Left lobe of liver (tissue), 2 donors: ENCODE data around the gene OR2A14. TPM values are rescaled to one million over a fixed set of nuclear protein-coding genes. Genes with fewer than 3 reads are reported as not detected.
"Not testable (repeated sequence)": the region's sequence is repeated elsewhere in the genome, so short reads cannot be mapped to it uniquely, and the experiment has no call there.

Source experiments
- ATAC-seq: fragments of 200-7000 bp; cut with Tn5 transposase; one replicate; pipeline ENCODE4 v1.9.1; 2020; ENCODE audit warnings: mild to moderate bottlenecking, moderate library complexity
- DNase-seq: peaks from one replicate; pipeline ENCODE4 v3.0.0-alpha.2; 2020; ENCODE audit warnings: low spot score
- total RNA-seq: library from RNA; stranded (reverse); gene quantifications from one replicate; pipeline ENCODE4 v1.2.1, GENCODE V29; 2021
- donor health status: DM: no; HTN: no; CAD: no; lungs with moderate emphysema.
- donor health status: DM: no; HTN: yes; CAD: no.

The OR2A14 gene, protein sequence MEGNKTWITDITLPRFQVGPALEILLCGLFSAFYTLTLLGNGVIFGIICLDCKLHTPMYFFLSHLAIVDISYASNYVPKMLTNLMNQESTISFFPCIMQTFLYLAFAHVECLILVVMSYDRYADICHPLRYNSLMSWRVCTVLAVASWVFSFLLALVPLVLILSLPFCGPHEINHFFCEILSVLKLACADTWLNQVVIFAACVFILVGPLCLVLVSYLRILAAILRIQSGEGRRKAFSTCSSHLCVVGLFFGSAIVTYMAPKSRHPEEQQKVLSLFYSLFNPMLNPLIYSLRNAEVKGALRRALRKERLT
- total RNA-seq: not detected

DNA sequence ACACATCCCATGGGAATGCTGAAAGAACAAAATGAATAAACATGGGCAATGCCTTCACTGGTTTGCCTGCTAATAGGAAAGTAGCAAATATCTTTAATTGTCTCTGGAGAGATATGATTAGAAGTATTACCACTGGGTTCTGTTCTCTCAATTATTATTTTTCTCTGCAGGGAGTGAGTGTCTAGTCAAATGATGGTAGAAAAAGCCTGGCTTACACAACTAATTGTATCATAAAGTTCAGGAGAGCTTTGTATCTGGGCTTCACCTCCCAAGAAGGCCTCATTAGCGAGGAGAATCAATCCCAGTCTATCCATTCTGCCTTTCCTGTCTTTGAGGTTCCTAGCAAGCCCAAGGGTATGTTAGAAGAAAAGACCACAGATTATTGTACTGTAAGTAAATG lies at the start of gene OR2A14:
TSS of gene OR2A14 (plus strand) at position 301 of the 400 bp plus-strand sequence. CDS start 5,937 bp downstream, outside the sequence.
- no peak for ATAC-seq
- DNase-seq: no peak

DNA sequence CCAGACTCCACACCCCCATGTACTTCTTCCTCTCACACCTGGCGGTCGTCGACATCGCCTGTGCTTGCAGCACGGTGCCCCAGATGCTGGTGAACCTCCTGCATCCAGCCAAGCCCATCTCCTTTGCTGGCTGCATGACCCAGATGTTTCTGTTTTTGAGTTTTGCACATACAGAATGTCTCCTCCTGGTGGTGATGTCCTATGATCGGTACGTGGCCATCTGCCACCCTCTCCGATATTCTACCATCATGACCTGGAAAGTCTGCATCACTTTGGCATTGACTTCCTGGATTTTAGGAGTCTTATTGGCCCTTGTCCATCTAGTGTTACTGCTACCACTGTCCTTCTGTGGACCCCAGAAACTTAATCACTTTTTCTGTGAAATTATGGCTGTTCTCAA lies 48.6 kb upstream of the OR2A14 start:
- ATAC-seq: no peak
- DNase-seq: no peak

DNA sequence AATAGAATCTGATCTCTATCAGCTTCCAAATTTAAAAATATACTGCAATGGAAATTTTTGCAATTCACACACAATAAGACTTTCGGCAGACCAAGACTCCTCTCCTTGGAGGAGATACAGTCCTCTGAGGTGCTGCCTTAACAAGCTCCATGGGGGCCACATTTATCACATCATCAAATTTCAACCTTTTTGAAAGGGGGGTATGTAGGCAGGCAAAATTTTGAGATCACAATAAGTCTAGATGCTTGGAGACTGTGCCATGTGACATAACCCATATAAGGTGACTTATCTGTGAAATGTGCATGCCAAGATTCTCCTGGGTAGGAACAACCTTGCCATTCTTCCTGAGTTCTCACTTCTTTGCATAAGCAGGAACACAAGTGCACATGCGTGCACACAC lies 37.0 kb upstream of the OR2A14 start, which contains the start of gene OR2A12:
TSS of gene OR2A12 (plus strand) at position 301 of the 400 bp plus-strand sequence. CDS start 8,830 bp downstream, outside the sequence.
- no peak for ATAC-seq
- no peak for DNase-seq

DNA sequence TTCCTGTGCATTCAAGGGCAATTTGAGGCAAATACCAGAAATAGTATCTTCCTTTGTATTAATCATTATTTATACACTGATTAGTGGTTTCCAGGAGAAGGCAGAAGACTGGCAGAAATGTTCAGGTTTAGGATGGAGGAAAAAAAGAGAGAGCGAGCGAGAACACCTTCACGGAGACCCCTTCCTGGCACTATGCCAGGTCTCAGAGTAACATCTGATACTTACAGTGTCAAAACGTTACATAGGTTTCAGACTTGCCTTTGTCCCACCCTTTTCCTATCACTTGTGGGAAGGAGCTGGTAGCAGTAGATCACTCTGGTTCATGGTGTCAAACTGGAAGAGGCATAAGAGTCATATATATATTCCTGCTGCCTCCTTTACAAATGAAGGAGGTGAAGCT lies 36.2 kb upstream of the OR2A14 start:
- ATAC-seq: no peak
- DNase-seq: no peak

DNA sequence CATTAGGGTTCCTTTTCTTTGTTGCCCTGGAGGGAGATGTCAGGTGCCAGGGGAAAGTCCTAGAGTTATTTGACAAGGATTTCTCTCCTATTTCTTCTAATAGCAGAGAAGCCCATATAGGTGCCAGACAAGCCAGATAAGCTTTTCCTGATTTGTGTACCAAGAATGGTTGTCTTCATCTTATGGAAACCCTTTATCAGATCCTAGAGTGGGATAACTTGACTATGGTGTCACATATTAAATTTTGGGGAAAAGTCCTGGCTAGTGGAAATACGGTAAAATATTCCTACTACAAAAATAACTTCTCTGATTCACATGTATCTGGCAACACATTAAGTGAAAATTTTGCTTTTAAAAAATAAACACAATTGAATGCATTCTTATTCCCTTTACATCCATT lies 35.7 kb upstream of the OR2A14 start:
- ATAC-seq: no peak
- no peak for DNase-seq

DNA sequence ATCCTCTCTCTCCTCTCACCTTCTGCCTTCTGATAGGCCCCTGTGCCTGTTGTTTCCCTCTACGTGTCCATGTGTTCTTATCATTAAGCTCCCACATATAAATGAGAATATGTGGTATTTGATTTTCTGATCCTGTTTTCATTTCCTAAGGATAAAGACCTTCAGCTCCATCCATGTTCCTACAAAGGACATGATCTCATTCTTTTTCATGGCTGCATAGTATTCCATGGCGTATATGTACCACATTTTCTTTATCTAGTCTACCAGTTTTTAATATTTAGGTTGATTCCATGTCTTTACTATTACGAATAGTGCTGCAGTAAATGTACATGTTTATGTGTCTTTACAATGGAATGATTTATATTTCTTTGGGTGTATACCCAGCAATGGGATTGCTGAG lies 32.3 kb upstream of the OR2A14 start:
- ATAC-seq (no peak), DNase-seq (no peak)

DNA sequence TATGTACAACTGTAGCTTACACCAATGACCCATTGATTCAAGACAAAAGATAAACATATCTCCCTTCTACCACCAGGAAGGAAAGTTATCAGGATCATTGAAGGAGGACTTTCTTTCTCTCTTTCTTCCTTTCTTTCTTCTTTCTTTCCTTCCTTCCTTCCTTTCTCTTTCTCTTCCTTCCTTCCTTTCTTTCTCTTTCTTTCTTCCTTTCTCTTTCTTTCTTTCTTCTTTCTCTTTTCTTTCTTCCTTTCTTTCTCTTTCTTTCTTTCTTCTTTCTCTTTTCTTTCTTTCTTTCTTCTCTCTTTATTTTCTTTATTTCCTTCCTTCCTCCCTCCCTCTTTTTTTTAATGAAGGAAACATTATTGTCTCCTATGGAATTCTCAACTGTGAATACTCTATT lies 24.2 kb upstream of the OR2A14 start:
- ATAC-seq (no peak), DNase-seq (no peak)

DNA sequence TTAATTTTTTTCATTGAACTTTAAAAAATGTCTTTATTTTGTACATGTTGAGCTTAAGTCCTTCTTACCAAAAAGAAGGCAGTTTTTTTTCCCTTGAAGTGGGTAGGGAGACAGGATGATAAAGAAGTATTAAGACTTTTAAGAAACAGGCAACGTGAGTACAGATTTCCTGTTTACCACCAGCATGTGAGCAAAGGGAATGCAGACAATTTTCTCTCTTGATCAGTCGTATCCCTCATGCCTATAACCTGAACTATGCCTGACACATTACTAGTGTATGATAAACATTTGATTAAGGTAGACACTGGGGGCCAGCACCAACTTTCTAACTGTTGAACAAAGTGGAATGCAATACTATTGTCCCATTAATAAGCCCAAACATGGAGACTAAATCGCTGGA lies 22.4 kb upstream of the OR2A14 start:
- DNase-seq (no peak), ATAC-seq (no peak)

DNA sequence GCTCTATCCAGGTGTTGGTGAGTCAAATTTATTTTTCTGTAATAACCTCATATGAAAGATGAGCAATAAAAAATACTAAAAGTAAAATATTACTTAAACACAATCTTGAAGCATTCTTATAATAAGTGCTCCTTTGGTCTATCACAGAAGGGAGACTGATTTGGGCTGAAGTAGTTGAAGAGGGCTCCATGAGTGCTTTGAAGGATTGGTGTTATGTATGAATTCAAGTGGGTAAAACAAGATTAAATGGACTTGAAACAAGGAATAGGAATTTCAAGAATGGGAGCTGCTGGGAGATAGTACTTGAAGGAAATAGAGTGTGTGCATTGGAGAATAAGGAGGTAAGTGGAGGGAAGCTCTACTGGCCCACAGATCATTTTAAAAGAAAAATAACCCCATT lies 20.9 kb upstream of the OR2A14 start:
- no peak for ATAC-seq
- no peak for DNase-seq

DNA sequence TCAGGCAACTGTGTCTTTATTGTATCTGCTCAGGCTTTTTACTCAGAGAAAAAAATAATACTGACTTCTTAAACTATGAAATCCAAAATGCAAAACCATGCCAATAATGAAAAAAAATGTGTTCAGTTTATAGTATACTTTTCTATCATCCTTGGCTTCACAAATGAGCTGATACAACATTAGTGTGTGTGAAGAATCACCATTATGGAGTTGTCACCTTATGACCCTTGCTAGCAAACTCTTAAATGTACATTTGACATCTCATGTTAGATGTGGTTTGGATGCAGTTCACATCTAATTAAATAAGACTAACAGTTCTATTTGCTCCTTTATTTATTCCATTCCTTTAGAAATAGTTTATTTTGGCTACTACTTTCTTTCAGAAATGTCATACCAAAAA lies 17.8 kb upstream of the OR2A14 start:
- DNase-seq (no peak), ATAC-seq (no peak)

DNA sequence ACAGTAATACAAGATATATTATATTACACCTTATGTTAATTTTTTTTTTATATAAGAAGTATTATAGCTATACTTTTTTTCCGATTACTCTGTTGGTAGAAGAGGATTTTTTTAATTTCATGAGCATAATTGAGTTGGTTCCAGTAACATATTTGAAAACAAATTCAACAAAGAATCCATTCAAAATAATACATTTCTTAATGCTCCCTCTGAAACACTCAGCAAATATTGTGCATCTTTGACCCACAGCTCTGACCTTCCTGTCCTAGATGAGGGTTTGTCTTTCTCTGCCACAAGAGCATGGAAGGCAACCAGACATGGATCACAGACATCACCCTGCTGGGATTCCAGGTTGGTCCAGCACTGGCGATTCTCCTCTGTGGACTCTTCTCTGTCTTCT lies 13.7 kb upstream of the OR2A14 start, which contains the start of gene OR2A2:
TSS of gene OR2A2 (plus strand) at position 301 of the 400 bp plus-strand sequence. CDS start at position 301, 0 bp downstream.
- no peak for ATAC-seq
- no peak for DNase-seq

DNA sequence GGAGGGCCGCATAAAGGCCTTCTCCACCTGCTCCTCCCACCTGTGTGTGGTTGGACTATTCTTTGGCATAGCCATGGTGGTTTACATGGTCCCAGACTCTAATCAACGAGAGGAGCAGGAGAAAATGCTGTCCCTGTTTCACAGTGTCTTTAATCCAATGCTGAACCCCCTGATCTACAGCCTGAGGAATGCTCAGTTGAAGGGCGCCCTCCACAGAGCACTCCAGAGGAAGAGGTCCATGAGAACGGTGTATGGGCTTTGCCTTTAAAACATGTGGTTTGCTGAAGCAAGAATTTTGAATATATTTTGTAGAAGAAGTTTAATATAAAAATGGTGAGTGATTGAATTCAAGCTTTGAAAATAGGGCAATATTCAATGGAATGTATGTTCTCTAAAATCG lies 12.7 kb upstream of the OR2A14 start:
- ATAC-seq: no peak
- no peak for DNase-seq

DNA sequence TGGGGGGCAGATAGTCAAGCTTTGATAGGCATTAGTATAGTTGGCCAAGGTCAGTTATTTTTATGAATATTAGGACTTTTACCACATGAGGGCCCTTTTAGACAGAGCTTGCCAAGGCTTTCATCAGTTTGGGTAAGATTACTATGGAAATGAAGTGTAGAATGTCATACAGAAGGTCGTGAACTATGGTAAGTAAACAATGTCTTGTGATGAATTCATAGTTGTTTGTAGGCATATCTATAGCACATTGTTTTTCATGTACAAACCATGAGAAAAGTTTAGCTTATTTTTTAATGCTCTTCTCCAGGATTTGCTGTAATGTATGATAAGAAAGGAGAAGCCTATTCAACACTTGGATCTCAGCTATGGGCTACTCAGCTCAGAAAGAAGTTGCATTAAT lies 9.3 kb upstream of the OR2A14 start:
- no peak for ATAC-seq
- no peak for DNase-seq

DNA sequence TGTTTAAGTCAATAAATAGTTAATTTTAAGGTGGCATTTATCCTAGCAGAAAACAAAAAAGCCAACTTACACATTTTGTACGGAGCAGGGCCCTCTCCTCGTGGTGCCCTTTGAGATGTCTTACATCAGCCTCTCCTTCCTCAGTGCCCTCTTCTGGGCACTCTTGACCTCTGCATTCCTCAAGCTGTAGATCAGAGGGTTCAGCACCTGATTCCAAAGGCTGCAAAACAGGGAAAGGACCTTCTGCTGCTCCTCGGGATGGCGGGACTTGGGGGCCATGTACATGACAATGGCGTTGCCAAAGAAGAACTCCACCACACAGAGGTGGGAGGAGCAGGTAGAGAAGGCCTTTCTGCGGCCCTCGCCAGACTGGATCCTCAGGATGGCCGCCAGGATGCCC lies 4.6 kb upstream of the OR2A14 start:
- DNase-seq (no peak), ATAC-seq (no peak)

DNA sequence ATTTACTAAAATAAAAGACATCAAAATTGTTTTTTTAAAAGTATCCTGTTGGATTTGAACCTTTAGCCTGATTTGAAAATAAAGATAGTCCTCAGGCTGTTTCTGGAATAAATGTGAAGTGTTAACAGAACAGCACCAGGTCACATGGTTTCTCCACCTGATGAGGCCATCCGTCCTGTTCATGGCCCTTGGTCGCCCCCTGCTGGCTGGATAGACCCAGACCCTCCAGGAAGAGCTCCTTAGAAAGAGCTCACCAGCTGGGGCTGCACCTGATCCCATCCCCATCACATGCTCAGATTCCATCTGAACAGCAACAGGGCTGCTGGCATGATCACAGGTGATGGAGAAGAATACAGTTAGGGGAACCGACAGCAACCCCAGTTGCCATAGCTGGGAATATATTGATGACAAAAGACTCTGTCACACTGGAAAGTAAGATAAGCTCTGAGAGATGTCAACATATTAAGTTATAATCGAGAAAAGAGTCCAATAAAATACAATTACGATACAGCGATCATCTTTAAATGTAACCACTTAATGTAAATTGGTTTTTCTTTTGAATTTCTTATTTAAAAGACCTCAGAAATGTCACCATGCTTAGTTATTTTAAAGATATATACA lies 4.8 kb downstream of the OR2A14 start:
- ATAC-seq (peak; percentile 94), DNase-seq (peak; percentile 73)

DNA sequence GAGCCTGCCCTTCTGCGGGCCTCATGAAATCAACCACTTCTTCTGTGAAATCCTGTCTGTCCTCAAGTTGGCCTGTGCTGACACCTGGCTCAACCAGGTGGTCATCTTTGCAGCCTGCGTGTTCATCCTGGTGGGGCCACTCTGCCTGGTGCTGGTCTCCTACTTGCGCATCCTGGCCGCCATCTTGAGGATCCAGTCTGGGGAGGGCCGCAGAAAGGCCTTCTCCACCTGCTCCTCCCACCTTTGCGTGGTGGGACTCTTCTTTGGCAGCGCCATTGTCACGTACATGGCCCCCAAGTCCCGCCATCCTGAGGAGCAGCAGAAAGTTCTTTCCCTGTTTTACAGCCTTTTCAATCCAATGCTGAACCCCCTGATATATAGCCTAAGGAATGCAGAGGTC lies 6.6 kb downstream of the OR2A14 start:
- DNase-seq, ATAC-seq: not testable (repeated sequence)

DNA sequence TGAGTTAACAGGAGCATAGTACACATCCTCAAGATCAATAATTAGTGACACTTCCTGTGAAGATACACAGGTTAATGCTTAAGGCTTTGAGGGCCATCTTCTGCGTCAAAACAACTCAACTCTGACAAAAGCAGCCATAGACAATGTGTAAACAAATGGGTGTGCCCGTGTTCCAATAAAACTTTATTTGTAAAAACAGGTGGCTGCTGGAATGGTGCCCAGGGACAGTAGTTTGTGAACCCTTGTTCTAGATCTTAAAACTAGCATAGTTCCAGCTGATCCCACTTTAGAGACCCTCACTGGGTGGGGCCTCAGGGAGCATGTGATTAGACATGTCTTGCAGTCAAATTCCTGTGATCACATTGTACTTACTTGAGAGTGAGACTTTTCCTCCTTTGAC lies 7.8 kb downstream of the OR2A14 start:
- no peak for ATAC-seq
- no peak for DNase-seq

DNA sequence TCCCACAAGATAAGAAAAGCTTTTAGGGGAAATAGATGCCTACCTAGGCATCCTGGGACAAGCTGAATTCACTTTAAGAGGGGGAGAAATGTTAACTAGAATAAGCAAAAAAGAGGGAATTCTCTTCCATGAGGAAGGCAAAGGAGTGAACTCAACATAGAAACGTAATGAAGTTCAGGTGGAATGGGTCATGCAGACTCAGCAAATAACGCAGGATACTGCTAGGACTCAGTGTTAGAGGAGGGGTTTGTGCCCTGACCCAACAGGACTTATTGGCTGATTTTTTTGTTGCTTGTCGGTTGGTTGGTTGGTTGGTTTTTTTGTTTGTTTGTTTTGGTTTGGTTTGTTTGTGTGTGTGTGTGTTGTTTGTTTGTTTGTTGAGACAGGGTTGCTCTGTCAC lies 9.3 kb downstream of the OR2A14 start:
- no peak for ATAC-seq

DNA sequence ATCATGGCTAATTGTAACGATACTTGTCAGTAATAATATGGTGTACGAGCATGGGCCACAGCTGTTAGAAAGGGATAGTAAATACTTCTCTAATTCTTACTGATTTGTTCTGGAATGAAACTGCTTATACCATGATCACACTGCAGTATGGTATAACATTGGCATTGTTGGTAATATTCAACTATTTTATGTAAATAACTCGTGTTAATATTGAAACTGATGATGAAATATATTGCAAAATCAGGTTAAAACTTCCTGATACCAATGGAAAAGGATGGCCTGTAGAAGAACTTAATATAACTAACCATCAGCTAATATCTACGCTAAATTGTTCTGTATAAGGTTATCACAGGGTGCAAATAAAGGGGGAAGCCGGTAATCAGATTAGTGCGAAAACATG lies 10.3 kb downstream of the OR2A14 start:
- peak; percentile 45 for ATAC-seq

More for the DNA sequence above, 9.3 kb downstream of the OR2A14 start:
- DNase-seq: no peak

DNA sequence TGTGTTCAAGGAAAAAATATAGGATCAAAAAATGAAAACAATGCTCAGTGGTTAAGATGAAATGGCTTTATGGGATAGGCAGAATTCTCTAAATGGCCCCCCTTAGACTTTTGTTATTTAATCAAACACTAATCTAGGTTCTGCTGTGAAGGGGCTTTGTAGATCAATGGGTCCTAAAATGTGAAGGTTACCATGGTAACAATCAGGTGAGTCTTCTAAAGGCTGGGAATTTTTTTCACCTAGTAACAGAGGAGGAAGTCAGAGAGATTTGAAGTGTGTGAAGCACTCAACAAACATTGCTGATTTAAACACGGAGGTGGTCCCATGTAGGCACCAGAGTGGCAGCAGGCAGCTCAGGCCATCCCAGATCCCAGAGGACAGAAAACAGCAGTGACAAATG lies 11.1 kb downstream of the OR2A14 start:
- DNase-seq (no peak), ATAC-seq (no peak)

More for the DNA sequence above, 10.3 kb downstream of the OR2A14 start:
- no peak for DNase-seq

DNA sequence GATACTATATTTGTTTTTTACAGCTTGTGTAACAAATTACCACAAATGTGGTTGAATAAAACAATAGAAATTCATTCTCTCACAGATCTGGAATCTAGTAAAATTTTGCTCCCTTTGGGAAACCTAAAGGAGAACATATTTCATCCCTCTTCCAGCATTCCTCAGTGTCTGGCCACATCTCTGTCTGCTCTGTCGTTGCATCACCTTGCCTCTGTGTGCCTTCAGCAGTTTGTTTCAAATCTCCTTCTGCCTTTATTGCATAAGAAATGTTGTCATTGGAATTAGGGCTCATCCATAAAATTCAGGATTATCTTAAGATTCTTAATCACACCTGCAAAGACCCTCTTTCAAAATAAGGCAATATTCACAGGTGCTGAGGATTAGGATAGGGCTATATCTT lies 14.5 kb downstream of the OR2A14 start:
- ATAC-seq (peak; percentile 44), DNase-seq (no peak)

DNA sequence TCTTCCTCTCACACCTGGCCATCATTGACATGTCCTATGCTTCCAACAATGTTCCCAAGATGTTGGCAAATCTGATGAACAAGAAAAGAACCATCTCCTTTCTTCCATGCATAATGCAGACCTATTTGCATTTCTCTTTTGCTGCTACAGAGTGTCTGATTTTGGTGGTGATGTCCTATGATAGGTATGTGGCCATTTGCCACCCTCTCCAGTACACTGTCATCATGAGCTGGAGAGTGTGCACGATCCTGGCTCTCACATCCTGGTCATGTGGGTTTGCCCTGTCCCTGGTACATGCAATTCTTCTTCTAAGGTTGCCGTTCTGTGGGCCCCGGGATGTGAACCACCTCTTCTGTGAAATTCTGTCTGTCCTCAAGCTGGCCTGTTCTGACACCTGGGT lies 19.2 kb downstream of the OR2A14 start:
- ATAC-seq: no peak

More for the DNA sequence above, 19.2 kb downstream of the OR2A14 start:
- DNase-seq: no peak
